ENCODE data around the gene NMB.

- TF ChIP-seq CTCF (conservative IDR thresholded peaks at IDR 0.05; ENCODE audit: low read depth, low read length), result no peak
- no peak for TF ChIP-seq EZH2 (IDR thresholded peaks at IDR 0.05; ENCODE audit: low read length, unreplicated experiment)
- TF ChIP-seq EZH2phosphoT487 (IDR thresholded peaks at IDR 0.05; ENCODE audit: borderline replicate concordance, low read length), result no peak
These were observed 11.7 kb upstream of the NMB start for GRCh38 chr15:84669726-84670125.
